Choroid plexus epithelial cell (primary cell): Measurements from ENCODE around the gene TCF7L1.

ENCODE experiments used
- DNase-seq: peaks from one replicate; pipeline ENCODE4 v3.0.0-alpha.2; 2010; ENCODE audit warnings: low read depth
- H3K4me3 ChIP-seq: 2 replicates; pipeline ENCODE4 v1.5.1; 2011; ENCODE audit warnings: low read depth, mild to moderate bottlenecking, control low read depth, low read length, moderate library complexity
- CTCF ChIP-seq: conservative IDR thresholded peaks from 2 replicates; pipeline ENCODE4 v1.5.1; 2011; ENCODE audit warnings: low read depth, mild to moderate bottlenecking, control low read depth, inconsistent platforms, low read length, moderate library complexity

TCF7L1 gene

GRCh38 chr2:85137156-85137555 lies 4.0 kb downstream of the TCF7L1 start:
- no peak for DNase-seq
- no peak for TF ChIP-seq CTCF
- H3K4me3 ChIP-seq = no peak overlapping the region

- no peak overlapping the region for H3K4me3 ChIP-seq
- TF ChIP-seq CTCF = no peak
- DNase-seq = no peak
Observed at GRCh38 chr2:85143463-85144082, 10.4 kb downstream of the TCF7L1 start.

- no peak for DNase-seq
- no peak overlapping the region for H3K4me3 ChIP-seq
- no peak for TF ChIP-seq CTCF
Observed at GRCh38 chr2:85145116-85145820, 12.1 kb downstream of the TCF7L1 start.

- H3K4me3 ChIP-seq = no peak overlapping the region
- no peak for DNase-seq
- peak; percentile 12 for TF ChIP-seq CTCF
Observed at GRCh38 chr2:85148190-85148589, 15.0 kb downstream of the TCF7L1 start.

- no peak overlapping the region for H3K4me3 ChIP-seq
- no peak for DNase-seq
- TF ChIP-seq CTCF = no peak
Observed at GRCh38 chr2:85151026-85151425, 17.8 kb downstream of the TCF7L1 start.

- no peak for DNase-seq
- no peak for TF ChIP-seq CTCF
- H3K4me3 ChIP-seq = no peak overlapping the region
Observed at GRCh38 chr2:85152895-85153294, 19.7 kb downstream of the TCF7L1 start.
